ENCODE data around the gene SPATA31E1.

GRCh38 chr9:87859137-87859536 is 23.5 kb upstream of the SPATA31E1 start:
- no peak for TF ChIP-seq CTCF (IDR thresholded peaks at IDR 0.05 in 8 of 11, conservative IDR thresholded peaks at IDR 0.05 in 3 of 11)
- TF ChIP-seq POLR2AphosphoS5 (IDR thresholded peaks at IDR 0.05): no peak
- TF ChIP-seq POLR2A (IDR thresholded peaks at IDR 0.05): no peak

Data from spleen (tissue), 7 donors.